OCI-LY7 (cell line): ENCODE data around the gene FAM111A.

Experiments used
- CTCF ChIP-seq: fragments of 200-600 bp; sonication (generic); conservative IDR thresholded peaks from 2 replicates; pipeline ENCODE4 v1.5.1; 2014; ENCODE audit warnings: mild to moderate bottlenecking, antibody characterized with exemption, low read length, moderate library complexity, mixed read lengths
- EZH2phosphoT487 ChIP-seq: fragments of 200-600 bp; sonication (generic); IDR thresholded peaks from 2 replicates; pipeline ENCODE4 v1.6.1; 2018; ENCODE audit warnings: low read depth, borderline replicate concordance, mild to moderate bottlenecking, mixed run types, antibody characterized with exemption, low read length, moderate library complexity, mixed read lengths

GRCh38 chr11:59196777-59197176 lies 54.1 kb downstream of the FAM111A start:
- TF ChIP-seq CTCF (no peak), EZH2phosphoT487 (no peak)
